Glutamatergic neuron (in vitro differentiated cells): ENCODE data around the gene TUSC2. TPM values are rescaled to one million over a fixed set of nuclear protein-coding genes. Genes with fewer than 3 reads are reported as not detected.
A peak's percentile ranks its signal among the peaks of the same experiment; 100 is the strongest.
"Not testable (repeated sequence)": the region's sequence is repeated elsewhere in the genome, so short reads cannot be mapped to it uniquely, and the experiment has no call there.

Experiments used
- DNase-seq: peaks from one replicate; pipeline ENCODE4 v3.0.0; 2022
- H3K27ac Mint-ChIP-seq: one replicate; pipeline ENCODE4 v1.8.0; 2020; ENCODE audit warnings: mild to moderate bottlenecking, mixed read lengths, inconsistent platforms; ENCODE audit not compliant: unreplicated experiment
- H3K27me3 Mint-ChIP-seq: one replicate; pipeline ENCODE4 v1.8.0; 2020; ENCODE audit warnings: mild to moderate bottlenecking, moderate library complexity, mixed read lengths, inconsistent platforms; ENCODE audit not compliant: unreplicated experiment
- H3K36me3 Mint-ChIP-seq: one replicate; pipeline ENCODE4 v1.8.0; 2020; ENCODE audit warnings: mild to moderate bottlenecking, mixed read lengths, inconsistent platforms; ENCODE audit not compliant: unreplicated experiment
- H3K4me1 Mint-ChIP-seq: one replicate; pipeline ENCODE4 v1.8.0; 2020; ENCODE audit warnings: mild to moderate bottlenecking, low read depth, mixed read lengths, inconsistent platforms; ENCODE audit not compliant: unreplicated experiment
- H3K4me3 Mint-ChIP-seq: one replicate; pipeline ENCODE4 v1.8.0; 2020; ENCODE audit warnings: mild to moderate bottlenecking, mixed read lengths, inconsistent platforms; ENCODE audit not compliant: unreplicated experiment
- H3K9me3 Mint-ChIP-seq: one replicate; pipeline ENCODE4 v1.8.0; 2020; ENCODE audit warnings: mild to moderate bottlenecking, moderate library complexity, mixed read lengths, inconsistent platforms; ENCODE audit not compliant: unreplicated experiment
- CTCF ChIP-seq: fragments of 200-600 bp; sonication (generic); IDR thresholded peaks from one replicate; pipeline ENCODE4 v1.5.0; 2021; ENCODE audit not compliant: partially characterized antibody, unreplicated experiment
- total RNA-seq: library from RNA; stranded (reverse); fragmentation: NEBNext Ultra II Directional; extraction: Animal tissue kit (Norgen Biotek cat#: 25700); gene quantifications from one replicate; pipeline ENCODE4 v1.2.1, GENCODE V29; 2021; ENCODE audit not compliant: unreplicated experiment

The TUSC2 gene
- total RNA-seq, 1 donor from 2014 or later: 30.8 TPM

- Mint-ChIP-seq H3K36me3 (peaks cover 6% of the 10 kb centered on the region), H3K27ac (no peak overlapping the region), H3K4me3 (peak overlapping the region; percentile 9), H3K27me3 (peaks cover 16% of the 10 kb centered on the region), H3K9me3 (peaks cover 3% of the 10 kb centered on the region), H3K4me1 (peaks cover 12% of the 10 kb centered on the region)
- TF ChIP-seq CTCF: no peak
- no peak for DNase-seq
These were observed 10.7 kb downstream of the TUSC2 start for GRCh38 chr3:50317300-50317699.

GRCh38 chr3:50316657-50317242 lies 11.3 kb downstream of the TUSC2 start:
- H3K4me3 Mint-ChIP-seq: no peak overlapping the region
- no peak for DNase-seq
- peaks cover 12% of the 10 kb centered on the region for H3K4me1 Mint-ChIP-seq
- H3K36me3 Mint-ChIP-seq: peaks cover 6% of the 10 kb centered on the region
- H3K27ac Mint-ChIP-seq: no peak overlapping the region
- TF ChIP-seq CTCF: no peak
- H3K27me3 Mint-ChIP-seq: peaks cover 16% of the 10 kb centered on the region
- H3K9me3 Mint-ChIP-seq: peaks cover 3% of the 10 kb centered on the region

- Mint-ChIP-seq H3K27me3 (peaks cover 9% of the 10 kb centered on the region), H3K4me3 (no peak overlapping the region), H3K36me3 (peaks cover 8% of the 10 kb centered on the region), H3K4me1 (peaks cover 5% of the 10 kb centered on the region), H3K27ac (no peak overlapping the region), H3K9me3 (peaks cover 3% of the 10 kb centered on the region)
- no peak for DNase-seq
- TF ChIP-seq CTCF: no peak
These were observed 13.2 kb downstream of the TUSC2 start for GRCh38 chr3:50314816-50315215.

GRCh38 chr3:50314342-50314741 lies 13.7 kb downstream of the TUSC2 start:
- Mint-ChIP-seq H3K4me1 (peaks cover 5% of the 10 kb centered on the region), H3K27me3 (peaks cover 9% of the 10 kb centered on the region), H3K27ac (no peak overlapping the region), H3K9me3 (peaks cover 3% of the 10 kb centered on the region), H3K4me3 (no peak overlapping the region), H3K36me3 (peaks cover 12% of the 10 kb centered on the region)
- no peak for DNase-seq
- TF ChIP-seq CTCF: no peak

GRCh38 chr3:50312041-50312440 lies 16.0 kb downstream of the TUSC2 start:
- H3K27ac Mint-ChIP-seq, H3K9me3 Mint-ChIP-seq: not testable (repeated sequence)

More at GRCh38 chr3:50312041-50312440, 16.0 kb downstream of the TUSC2 start:
- peaks cover 12% of the 10 kb centered on the region for H3K36me3 Mint-ChIP-seq
- H3K4me1 Mint-ChIP-seq, DNase-seq, H3K27me3 Mint-ChIP-seq, H3K4me3 Mint-ChIP-seq: not testable (repeated sequence)
